ENCODE data around the gene TBC1D9.

DNA sequence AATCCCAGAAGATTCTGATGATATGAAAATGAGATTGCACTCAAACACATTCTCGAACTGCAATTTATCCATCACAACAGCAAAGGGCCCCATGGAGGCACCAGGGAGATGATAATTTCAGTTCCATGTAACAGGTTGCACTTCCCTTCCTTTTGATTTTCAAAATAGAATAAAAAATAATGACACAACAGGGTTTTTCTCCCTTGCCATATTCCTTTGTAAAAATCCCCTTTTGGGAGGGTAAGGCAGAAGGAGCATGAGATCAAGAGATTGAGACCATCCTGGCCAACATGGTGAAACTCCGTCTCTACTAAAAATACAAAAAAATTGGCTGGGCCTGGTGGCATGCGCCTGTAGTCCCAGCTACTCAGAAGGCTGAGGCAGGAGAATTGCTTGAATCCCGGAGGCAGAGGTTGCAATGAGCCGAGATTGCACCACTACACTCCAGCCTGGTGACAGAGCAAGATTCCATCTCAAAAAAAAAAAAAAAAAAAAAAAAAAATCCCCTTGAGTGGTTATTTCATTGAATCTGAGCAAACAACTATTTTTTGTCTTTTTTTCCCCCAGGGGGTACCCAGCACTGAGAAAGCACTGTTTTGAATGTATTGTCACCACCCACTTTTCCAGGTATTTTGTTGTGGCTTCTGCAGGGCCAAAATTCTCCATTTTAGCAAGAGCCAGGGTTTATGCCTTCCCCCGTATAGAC lies 26.7 kb downstream of the TBC1D9 start:
- TF ChIP-seq, protein P1, sequence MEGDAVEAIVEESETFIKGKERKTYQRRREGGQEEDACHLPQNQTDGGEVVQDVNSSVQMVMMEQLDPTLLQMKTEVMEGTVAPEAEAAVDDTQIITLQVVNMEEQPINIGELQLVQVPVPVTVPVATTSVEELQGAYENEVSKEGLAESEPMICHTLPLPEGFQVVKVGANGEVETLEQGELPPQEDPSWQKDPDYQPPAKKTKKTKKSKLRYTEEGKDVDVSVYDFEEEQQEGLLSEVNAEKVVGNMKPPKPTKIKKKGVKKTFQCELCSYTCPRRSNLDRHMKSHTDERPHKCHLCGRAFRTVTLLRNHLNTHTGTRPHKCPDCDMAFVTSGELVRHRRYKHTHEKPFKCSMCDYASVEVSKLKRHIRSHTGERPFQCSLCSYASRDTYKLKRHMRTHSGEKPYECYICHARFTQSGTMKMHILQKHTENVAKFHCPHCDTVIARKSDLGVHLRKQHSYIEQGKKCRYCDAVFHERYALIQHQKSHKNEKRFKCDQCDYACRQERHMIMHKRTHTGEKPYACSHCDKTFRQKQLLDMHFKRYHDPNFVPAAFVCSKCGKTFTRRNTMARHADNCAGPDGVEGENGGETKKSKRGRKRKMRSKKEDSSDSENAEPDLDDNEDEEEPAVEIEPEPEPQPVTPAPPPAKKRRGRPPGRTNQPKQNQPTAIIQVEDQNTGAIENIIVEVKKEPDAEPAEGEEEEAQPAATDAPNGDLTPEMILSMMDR (IDR thresholded peaks at IDR 0.05), result no peak
- TF ChIP-seq POLR2A (IDR thresholded peaks at IDR 0.05), result no peak
